ENCODE results near the gene CCHCR1.

GRCh38 chr6:31205638-31206037 is 48.0 kb upstream of the CCHCR1 start:
- TF ChIP-seq FOSL1 (CRISPR knock-in tag; IDR thresholded peaks at IDR 0.05; ENCODE audit: borderline replicate concordance) (no peak), GABPA (IDR thresholded peaks at IDR 0.05; ENCODE audit: low read depth, low read length) (no peak), GABPA (CRISPR knock-in tag; IDR thresholded peaks at IDR 0.05; ENCODE audit: low read depth) (no peak), ZNF576 (CRISPR knock-in tag; IDR thresholded peaks at IDR 0.05) (no peak), TCF12 (IDR thresholded peaks at IDR 0.05) (no peak), TCF12 (CRISPR knock-in tag; IDR thresholded peaks at IDR 0.05) (no peak), HHEX (CRISPR knock-in tag; IDR thresholded peaks at IDR 0.05) (no peak), ZNF740 (CRISPR knock-in tag; IDR thresholded peaks at IDR 0.05) (no peak), CHD2 (IDR thresholded peaks at IDR 0.05; ENCODE audit: low read depth, low read length) (no peak), ZNF451 (CRISPR knock-in tag; IDR thresholded peaks at IDR 0.05) (no peak), MEIS1 (CRISPR knock-in tag; IDR thresholded peaks at IDR 0.05; ENCODE audit: borderline replicate concordance) (no peak), POLR2A (IDR thresholded peaks at IDR 0.05; ENCODE audit: insufficient read depth in 1 of 2, low read depth in 2 of 2, low read length in 2 of 2) (no peak)

All from HepG2 (cell line).